GM19452 (cell line): ENCODE data around the gene ZC3HAV1.
A peak's percentile ranks its signal among the peaks of the same experiment; 100 is the strongest.
"Not testable (repeated sequence)": the region's sequence is repeated elsewhere in the genome, so short reads cannot be mapped to it uniquely, and the experiment has no call there.

Experiments
- ATAC-seq: cut with Tn5 transposase; IDR thresholded peaks from one replicate; pipeline ENCODE4 v1.9.1; 2021; ENCODE audit not compliant: unreplicated experiment

ZC3HAV1 gene

GRCh38 chr7:139088268-139088667, 21.3 kb downstream of the ZC3HAV1 start:
- no peak for ATAC-seq

GRCh38 chr7:139087212-139087611, 22.3 kb downstream of the ZC3HAV1 start:
- no peak for ATAC-seq

- ATAC-seq, result no peak
Observed at GRCh38 chr7:139086454-139086853, 23.1 kb downstream of the ZC3HAV1 start.

- no peak for ATAC-seq
Observed at GRCh38 chr7:139084709-139085108, 24.8 kb downstream of the ZC3HAV1 start.

GRCh38 chr7:139081584-139081983, 27.9 kb downstream of the ZC3HAV1 start:
- no peak for ATAC-seq

- no peak for ATAC-seq
Observed at GRCh38 chr7:139080905-139081304, 28.6 kb downstream of the ZC3HAV1 start.

GRCh38 chr7:139079861-139080260, 29.7 kb downstream of the ZC3HAV1 start:
- no peak for ATAC-seq

GRCh38 chr7:139078911-139079310, 30.6 kb downstream of the ZC3HAV1 start:
- no peak for ATAC-seq

GRCh38 chr7:139078399-139078798, 31.1 kb downstream of the ZC3HAV1 start:
- no peak for ATAC-seq

- not testable (repeated sequence) for ATAC-seq
Observed at GRCh38 chr7:139077706-139078105, 31.8 kb downstream of the ZC3HAV1 start.

GRCh38 chr7:139075871-139076686, 33.4 kb downstream of the ZC3HAV1 start:
- ATAC-seq, result no peak

GRCh38 chr7:139075031-139075652, 34.4 kb downstream of the ZC3HAV1 start:
- ATAC-seq, result peak; percentile 87

GRCh38 chr7:139072796-139073195, 36.7 kb downstream of the ZC3HAV1 start:
- no peak for ATAC-seq

GRCh38 chr7:139071680-139072079, 37.8 kb downstream of the ZC3HAV1 start:
- no peak for ATAC-seq

GRCh38 chr7:139068544-139069399, 40.7 kb downstream of the ZC3HAV1 start:
- no peak for ATAC-seq

- ATAC-seq, result no peak
Observed at GRCh38 chr7:139066315-139066714, 43.2 kb downstream of the ZC3HAV1 start.

GRCh38 chr7:139065323-139065722, 44.2 kb downstream of the ZC3HAV1 start:
- ATAC-seq, result no peak

- ATAC-seq, result no peak
Observed at GRCh38 chr7:139061416-139061815, 48.1 kb downstream of the ZC3HAV1 start.

- no peak for ATAC-seq
Observed at GRCh38 chr7:139060695-139061237, 48.8 kb downstream of the ZC3HAV1 start.

- ATAC-seq, result no peak
Observed at GRCh38 chr7:139059905-139060304, 49.6 kb downstream of the ZC3HAV1 start.

GRCh38 chr7:139058943-139059342, 50.6 kb downstream of the ZC3HAV1 start:
- no peak for ATAC-seq
